Esophagus squamous epithelium (tissue), 4 donors: Measurements from ENCODE around the gene KLF11.

Experiments used
- POLR2A ChIP-seq, 4 donors: fragments of 450-650 bp; IDR thresholded peaks; one replicate each; pipeline ENCODE4 v1.6.1; 2017; ENCODE audit warnings: antibody characterized with exemption in 4 of 4, mild to moderate bottlenecking in 4 of 4, moderate library complexity in 3 of 4
- TF ChIP-seq, protein P1 (sequence below), 6 experiments: fragments of 450-650 bp in 4 of 6; fragments of 200-600 bp in 2 of 6; sonication (generic) in 2 of 6; IDR thresholded peaks; one replicate each; pipeline ENCODE4 v1.5.1; 2016 to 2019; ENCODE audit warnings: antibody characterized with exemption in 6 of 6, mild to moderate bottlenecking in 4 of 6, moderate library complexity in 4 of 6

DNA sequence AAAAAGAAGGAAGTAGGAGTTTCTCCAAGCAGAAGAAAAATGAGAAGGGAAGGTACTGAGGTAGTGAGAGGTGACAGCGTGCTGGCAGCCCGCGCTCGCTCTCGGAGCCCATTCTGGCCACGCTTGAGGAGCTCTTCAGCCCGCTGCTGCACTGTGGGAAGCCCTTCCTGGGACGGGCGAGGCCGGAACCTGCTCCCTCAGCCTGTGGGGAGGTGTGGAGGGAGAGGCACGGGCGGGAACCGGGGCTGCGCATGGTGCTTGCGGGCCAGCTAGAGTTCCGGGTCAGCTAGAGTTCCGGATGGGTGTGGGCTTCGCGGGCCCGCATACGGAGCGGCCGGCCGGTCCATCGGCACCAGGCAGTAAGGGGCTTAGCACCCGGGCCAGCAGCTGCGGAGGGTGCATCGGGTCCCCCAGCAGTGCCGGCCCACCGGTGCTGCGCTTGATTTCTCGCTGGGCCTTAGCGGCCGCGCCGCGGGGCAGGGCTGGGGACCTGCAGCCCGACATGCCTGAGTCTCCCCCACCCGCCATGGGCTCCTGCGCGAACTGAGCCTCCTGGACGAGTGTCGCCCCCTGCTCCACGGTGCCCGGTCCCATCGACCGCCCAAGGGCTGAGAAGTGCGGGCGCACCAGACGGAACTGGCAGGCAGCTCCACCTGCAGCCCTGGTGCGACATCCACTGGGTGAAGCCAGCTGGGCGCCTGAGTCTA is 48.0 kb downstream of the KLF11 start:
- TF ChIP-seq, protein P1, sequence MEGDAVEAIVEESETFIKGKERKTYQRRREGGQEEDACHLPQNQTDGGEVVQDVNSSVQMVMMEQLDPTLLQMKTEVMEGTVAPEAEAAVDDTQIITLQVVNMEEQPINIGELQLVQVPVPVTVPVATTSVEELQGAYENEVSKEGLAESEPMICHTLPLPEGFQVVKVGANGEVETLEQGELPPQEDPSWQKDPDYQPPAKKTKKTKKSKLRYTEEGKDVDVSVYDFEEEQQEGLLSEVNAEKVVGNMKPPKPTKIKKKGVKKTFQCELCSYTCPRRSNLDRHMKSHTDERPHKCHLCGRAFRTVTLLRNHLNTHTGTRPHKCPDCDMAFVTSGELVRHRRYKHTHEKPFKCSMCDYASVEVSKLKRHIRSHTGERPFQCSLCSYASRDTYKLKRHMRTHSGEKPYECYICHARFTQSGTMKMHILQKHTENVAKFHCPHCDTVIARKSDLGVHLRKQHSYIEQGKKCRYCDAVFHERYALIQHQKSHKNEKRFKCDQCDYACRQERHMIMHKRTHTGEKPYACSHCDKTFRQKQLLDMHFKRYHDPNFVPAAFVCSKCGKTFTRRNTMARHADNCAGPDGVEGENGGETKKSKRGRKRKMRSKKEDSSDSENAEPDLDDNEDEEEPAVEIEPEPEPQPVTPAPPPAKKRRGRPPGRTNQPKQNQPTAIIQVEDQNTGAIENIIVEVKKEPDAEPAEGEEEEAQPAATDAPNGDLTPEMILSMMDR (IDR thresholded peaks at IDR 0.05), result no peak
- no peak for TF ChIP-seq POLR2A (IDR thresholded peaks at IDR 0.05)
